GM21423 (cell line): ENCODE measurements around the gene ADCY10.
"Not testable (repeated sequence)": the region's sequence is repeated elsewhere in the genome, so short reads cannot be mapped to it uniquely, and the experiment has no call there.

Source experiments
- ATAC-seq: cut with Tn5 transposase; IDR thresholded peaks from one replicate; pipeline ENCODE4 v1.9.1; 2021; ENCODE audit warnings: mild to moderate bottlenecking, moderate library complexity; ENCODE audit not compliant: unreplicated experiment

Gene ADCY10

DNA sequence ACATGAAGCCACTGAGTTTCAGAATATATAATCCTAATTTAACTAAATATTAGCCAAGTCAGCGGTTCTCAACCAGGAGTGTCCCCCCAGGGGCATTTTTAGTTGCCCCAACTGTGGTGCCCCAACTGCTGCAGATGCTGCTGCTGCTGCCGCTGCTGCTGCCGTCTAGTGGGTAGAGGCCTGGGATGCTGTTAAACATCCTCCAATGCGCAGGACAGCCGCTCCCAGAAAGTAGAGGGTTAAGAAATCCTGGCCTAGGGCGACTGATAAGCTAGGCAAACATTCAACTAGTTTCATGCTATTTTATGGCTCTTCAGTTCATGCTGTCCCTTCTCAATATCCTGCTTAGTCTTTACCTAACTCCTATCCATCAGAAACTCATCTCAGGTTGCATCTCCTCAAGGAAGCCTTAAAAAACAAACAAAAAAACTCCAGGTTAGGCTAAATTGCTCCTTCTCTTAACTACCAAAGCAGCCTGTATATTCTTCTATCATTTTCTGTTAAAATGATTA, 12.6 kb upstream of the ADCY10 start:
- no peak for ATAC-seq

DNA sequence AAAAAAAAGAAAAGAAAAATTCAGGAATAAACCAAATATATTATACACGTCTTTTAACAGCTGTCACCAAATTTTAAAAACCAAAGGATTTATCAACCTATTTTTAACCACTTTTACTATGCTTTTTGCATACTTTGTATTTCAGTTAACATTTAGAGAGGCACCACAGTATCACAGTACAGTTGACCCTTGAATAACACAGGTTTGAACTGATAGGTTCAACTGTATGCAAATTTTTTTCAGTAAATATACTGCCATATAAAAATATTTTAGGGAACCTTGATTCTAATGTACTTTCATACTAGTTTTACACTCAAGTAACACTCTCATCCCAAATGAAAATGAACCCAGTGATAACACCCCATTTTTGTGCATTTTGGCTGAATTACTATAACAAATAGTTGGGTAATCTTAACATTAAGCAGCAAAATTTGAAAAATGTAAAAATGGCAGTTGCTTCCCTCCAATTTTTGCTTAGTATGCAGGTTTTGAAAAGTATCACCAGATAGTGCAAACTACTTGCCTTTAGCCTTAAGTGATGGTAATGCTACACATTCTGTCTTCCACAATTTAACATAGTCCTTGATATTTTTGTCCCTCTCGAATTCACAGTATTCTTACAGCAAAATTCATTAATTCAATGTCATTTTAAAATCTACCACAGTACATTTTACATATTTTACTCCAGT, 10.8 kb upstream of the ADCY10 start:
- no peak for ATAC-seq

DNA sequence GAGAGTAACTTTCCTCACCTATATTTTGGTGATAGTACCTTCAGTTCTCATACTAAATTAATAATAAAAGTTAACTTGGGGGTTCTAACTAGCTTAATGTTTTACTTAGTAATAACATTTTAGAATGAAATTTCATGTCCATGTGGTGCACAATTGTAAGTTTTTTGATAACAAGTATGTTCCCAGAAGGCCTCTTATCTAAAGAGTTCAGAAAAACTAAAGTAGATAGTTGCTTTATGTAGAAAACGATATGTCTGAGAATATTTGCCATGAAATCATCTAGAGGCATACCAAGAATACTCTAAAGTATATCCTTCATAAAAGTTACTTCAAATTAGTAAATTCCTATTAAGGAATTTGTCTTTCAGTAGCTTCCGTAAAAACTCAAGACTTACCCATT, 10.2 kb upstream of the ADCY10 start:
- ATAC-seq = no peak

DNA sequence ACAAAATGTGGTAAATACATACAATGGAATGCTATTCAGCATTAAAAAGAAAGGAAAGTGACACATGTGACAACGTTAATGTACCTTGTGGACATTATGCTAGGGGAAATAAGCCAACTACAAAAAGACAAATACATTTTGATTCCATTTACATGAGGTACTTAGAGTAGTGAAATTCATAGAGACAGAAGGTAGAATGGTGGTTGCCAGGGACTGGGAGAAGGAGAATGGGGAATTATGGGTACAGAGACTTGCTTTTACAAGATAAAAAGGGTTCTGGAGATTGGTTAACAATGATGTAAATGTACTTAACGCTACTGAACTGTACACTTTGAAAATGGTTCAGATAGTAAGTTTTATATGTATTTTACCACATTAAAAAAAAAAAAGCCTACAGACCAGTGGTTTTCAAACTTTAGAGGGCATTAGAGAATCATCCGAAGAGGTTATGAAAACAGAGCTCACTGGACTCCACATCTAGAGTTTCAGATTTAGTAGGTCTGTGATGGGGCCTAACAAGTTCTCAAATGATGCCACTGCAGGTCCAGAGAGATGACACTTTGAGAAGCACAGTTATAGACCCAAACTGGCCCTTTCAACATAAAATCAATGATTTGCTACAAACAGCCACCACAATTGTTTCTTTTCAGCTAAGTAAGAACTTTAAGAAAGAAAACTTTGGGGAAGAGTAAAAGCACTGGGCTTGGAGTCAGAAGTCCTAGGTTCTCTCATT, 9.6 kb upstream of the ADCY10 start:
- no peak for ATAC-seq

DNA sequence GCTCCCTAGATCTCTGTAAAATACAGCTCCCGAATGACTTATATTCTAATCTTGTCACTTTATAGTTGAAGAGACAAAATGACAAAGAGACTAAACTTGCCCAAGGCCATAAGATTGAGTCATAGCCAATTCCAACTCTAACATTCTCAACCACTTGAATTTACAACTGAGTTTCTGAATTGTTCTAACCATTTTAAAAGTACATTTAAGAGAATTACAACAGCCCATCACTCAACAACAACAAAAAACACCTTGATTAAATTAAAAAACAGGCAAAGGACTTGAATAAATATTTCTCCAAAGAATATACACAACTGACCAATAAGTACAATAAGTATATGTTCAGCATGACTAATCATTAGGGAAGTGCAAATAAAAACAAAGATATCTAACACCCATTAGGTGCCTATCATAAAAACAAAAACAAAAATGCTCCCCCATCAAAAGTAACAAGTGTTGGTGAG, 8.7 kb upstream of the ADCY10 start:
- no peak for ATAC-seq

DNA sequence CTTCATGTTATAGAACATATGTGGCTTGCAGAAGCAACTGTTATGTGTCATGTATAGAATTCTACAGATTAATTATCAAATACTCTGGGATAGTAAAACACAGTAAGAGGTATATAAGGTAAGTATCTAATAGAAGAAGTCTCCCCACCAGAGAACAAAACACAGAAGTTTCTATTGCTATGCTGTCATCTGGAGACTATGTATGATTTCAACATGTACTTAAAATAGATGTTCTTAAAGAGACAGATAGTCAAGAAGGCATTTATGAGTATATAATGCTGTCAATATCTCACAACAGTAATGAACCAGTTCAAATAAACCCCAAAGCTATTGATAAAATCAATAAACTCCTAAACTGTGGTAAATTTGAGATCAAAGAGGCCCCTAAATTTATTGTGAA, 8.1 kb upstream of the ADCY10 start:
- no peak for ATAC-seq

DNA sequence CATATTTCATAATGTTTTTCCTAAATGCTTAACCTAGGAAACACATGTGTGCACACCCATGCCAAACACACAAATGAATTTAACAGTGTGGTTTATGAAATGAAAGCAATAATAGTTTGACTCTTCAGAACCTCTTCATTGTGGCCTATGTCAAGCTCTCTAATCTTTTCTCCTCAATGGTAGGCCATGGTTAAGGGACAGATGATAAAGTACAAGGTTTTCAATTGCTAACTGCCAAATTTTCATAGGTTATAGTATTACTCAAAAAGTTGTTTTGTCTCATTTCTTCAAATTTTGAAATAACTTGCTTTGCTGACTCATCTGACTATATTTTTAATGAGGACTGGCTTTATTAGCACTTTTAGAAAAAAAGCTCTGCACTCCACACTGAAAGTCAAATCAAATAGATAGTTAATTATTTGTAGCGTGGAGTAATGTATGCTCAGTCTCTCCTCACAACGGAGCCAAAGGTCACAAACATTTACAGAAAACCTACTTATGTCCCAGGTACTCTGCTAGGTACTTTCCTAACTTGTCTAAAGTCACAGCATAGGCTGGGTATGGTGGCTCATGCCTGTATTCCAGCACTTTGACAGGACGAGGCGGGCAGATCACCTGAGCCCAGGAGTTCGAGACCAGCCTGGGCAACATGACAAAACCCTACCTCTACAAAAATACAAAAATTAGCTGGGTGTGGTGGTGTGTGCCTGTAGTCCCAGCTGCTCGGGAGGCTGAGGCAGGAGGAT, 3.0 kb upstream of the ADCY10 start:
- no peak for ATAC-seq

DNA sequence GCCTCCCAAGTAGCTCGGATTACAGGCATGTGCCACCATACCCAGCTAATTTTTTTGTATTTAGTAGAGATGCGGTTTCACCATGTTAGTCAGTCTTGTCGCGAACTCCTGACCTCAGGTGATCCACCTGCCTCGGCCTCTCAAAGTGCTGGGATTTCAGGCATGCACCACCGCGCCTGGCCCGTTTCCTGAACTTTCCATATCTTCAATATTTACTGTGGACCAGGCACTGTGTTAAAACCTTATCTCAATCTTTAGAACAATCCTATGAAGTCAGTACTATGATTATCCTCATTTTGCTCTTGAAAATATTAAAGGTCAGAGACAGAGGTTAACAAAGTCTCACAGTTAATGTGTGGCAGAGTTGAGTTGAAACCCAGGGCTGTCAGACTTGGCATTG, 1.6 kb upstream of the ADCY10 start:
- no peak for ATAC-seq

DNA sequence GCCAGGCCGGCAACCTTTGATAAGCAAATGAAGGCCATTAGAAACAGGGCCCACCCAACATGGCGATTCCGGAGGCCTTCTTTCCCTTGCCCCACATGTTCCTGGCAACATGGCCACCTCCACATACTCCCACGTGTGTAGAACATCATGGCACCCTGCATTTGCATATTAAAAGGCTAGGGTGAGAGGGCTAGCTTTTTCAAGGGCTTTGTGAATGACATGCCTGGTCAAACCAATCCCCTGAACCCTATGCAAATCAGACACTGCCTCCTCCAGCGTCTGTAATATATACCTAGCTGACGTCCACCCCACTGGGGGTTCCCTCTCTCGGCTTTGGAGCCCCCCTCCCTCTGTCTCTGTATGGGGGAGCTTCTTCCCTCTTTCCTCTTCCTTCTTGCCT, 1.6 kb downstream of the ADCY10 start:
- ATAC-seq = no peak

DNA sequence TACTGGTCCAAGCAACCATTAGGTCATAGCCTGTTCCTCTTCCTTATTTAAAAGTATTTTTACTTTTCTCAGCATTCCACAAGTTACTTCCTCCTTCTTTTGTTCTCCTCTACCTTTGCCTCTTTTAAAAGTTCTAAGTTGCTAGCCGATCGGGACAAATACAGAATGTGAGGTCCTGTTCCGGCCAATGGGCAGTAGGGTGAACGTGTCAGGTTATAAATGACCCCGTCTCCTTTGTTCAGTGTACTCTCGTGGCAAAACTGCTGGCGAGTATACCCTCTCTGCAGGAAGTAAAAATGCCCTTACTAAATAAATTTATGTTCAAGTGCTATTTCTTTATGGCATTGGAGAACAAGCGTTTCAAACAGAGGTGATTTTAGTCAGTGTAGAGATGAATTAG, 2.5 kb downstream of the ADCY10 start:
- ATAC-seq = no peak

DNA sequence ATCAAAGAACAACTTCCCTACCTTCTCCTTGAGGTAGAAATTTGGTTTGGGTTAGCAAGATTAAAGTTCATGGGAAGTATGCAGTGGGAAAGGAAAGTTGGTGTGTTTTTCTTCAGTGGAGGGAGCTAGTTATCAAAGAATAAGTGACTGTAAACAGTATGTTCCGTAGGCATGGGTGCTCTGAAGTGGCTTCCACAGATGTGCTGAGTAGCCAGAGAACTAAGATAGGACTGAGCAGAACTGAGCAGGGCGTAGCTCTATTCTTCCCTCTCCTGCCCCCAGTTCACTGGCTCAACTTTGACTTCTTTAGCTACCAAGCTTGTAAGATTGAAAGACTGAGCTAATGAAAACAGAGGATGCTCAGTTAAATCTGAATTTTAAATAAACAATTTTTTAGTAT, 3.4 kb downstream of the ADCY10 start:
- no peak for ATAC-seq

DNA sequence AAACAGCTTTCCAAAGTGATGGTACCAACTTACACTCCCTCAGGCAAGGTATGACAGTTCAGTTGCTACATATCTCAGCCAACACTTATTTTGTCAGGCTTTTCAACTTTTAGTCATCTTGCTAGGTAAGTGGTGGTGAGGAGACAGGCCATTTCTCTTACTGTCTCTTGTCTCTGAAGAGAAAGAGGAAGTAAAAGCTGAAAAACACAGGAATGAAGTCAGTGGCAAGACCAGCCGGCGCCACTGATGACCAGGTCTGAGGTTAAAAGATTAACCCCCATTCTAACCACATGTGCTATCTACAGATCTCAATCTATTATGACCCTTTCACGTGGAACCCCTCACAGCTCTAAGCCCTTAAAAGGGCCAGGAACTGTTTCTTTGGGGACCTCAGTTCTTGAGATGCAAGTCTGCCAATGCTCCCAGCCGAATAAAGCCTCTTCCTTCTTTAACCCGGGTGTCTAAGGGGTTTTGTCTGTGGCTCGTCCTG, 4.2 kb downstream of the ADCY10 start:
- no peak for ATAC-seq

DNA sequence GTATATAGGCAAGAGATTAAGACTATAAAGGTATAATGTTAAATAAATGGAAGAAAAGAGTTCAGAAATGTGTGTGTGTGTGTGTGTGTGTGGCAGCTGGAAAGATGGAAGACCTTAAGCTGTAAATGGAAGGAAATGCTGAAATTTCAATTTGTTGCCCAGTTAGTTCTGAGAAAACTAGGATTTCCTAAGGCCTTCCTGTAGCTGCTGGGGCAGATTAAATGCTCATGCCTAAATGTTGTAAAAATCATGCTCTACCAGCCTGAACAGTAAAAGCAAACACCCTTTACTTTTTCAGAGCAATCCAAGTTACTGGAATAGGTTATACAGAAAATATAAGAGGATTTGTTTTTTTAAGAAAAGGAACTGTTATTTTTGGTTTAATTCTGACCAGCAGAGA, 8.3 kb downstream of the ADCY10 start:
- ATAC-seq = no peak

DNA sequence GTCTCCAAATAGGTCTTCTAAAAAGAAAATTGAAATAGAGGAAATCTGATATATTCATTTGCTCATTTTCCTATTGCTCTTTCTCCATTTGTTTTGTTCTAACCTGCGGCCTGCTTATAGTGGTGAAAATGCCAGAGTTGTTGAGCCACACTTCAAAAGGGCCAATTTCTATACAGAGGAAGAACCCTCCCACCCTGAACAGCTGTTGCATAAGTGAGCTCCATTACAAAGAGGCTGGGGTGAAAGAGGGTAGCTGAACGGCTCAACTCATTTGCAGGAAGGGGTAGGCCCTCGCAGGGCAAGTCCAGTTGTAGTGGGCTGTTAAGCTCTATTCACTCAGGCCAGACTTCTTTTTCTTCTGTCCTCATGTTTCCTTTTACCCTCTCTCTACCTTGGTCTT, 8.8 kb downstream of the ADCY10 start:
- ATAC-seq = no peak

DNA sequence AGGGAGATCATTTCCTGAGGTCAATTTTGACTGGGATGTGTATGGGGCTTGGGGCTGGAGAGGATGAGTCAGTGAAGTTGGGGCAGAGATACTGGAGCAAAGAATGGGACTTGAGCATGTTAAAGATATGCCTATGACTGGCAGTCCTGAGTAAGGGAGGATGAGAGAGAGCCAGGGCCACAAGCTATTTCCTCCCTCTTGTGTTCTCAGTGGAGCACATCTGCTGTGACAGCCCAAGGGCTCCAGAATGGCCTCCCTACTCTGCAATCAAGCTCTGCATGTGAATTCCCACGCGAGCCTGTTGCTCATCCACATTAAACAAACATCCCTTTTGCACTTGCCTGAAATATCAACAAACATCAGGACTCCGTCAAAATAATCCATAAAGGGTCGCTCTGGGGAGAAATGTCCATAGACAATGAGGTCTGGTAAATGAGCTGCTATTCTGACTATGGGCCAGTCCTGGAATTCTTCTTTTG, 9.2 kb downstream of the ADCY10 start:
- ATAC-seq = no peak

DNA sequence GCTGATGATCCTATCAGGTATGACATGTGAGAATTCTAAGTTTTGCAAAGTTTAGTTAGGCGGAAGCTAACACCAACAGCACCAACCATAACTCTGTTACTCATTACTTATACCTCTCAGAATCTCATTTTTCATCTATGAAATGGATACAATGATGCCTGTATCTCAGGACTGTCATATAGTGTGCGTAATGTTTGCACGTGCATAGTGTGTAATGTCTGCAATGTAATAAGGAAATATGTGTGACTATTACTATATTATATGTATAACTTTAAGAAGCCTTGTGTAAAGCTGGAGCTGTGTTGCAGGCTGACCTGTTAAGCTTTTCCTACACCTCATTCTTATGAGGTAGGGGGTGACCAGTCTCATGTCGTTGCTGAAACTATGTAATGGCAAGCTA, 13.0 kb downstream of the ADCY10 start:
- ATAC-seq = no peak

DNA sequence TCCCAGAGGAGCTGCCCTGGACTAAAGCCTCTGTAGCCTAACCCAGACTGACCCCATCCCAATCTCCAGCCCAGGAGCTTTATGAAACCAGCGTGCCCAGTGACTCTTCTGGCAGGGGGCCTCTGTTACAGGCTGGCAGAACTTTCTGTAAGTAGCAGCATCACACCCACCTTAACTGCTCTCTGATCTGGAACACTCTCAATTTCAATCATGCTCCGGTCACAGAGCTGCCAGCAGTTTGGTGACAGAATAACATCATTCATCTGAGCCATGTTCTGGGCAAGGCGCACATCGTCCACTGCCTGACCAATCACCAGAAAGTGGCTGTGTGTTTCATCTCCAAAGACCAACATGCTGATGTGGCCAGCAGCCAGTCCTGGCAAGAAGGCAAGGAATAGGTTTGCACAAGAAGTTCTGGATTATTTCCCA, 14.7 kb downstream of the ADCY10 start:
- peak; percentile 87 for ATAC-seq

DNA sequence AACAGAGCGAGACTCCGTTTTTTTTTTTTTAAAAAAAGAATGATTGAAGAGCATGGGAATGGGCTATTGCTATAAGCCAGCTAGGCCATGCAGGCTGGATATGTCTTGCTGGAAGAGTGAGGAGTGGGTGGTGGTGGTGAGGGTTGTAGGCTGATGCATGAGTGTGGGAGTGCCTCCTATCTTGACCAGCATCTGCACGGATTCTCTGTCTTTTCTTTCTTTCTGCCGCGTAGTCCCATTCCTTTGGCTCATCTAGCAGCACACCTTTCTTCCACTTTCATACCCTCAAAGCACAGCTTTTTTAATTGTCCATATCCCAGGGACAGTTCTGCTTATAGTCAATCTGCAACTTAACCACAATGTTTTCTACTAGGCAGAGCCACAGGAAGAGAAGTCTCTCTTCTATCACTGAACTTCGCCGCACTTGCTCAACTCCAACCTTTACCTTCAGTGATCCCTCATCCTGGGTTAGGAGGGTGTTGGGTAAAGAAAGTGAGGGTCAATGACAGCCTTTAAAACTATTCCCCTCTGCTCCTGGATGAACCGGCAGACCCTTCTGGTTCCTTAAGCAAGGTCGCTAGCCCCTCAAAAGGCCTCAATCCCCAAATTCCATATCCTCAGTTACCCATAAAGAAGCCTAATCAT, 15.2 kb downstream of the ADCY10 start:
- no peak for ATAC-seq

DNA sequence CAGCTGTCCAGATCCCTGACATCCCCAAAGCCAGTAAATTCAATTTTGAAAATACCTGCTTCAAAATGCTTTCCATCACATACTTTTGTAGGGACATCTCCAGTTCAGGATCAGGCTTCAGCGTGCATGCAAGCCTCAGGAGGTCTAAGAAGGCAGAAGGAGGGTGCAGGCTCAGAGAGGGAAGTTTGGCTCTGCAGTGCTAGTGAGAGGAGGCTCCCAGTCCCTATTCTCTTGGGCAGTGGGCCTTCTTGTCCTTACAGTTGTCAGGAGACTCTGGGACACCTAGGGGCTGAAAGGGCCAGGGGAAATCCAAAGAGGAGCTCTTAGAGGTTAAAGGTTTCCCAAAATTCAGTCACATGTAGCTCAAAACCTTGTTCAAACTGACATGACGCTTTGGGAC, 20.1 kb downstream of the ADCY10 start:
- no peak for ATAC-seq

DNA sequence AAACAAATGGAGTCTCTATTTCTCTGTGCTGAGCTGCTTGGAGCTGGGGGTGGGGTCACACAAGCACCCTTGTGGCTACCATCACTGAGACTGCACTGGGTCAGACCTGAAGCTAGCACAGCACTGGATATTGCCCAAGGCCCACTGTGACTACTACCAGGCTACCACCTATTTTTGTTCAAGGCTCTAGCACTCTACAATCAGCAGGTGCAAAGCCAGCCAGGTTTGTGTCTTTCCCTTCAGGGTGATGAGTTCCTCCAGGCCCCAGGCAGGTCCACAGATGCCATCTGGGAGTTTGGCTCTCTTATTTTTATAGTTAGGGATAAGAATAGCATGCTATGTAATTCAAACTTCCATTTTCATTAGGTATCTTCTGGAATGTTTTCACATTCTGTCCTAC, 23.5 kb downstream of the ADCY10 start:
- no peak for ATAC-seq

DNA sequence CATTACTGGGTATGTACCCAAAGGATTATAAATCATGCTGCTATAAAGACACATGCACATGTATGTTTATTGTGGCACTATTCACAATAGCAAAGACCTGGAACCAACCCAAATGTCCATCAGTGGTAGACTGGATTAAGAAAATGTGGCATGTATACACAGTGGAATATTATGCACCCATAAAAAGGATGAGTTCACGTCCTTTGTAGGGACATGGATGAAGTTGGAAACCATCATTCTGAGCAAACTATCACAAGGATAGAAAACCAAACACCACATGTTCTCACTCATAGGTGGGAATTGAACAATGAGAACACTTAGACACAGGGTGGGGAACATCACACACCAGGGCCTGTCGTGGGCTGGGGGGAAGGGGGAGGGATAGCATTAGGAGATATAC, 26.7 kb downstream of the ADCY10 start:
- not testable (repeated sequence) for ATAC-seq
